Loucy (cell line): ENCODE results near the gene ARL10.
A peak's percentile ranks its signal among the peaks of the same experiment; 100 is the strongest.

Experiments used
- H2AFZ ChIP-seq: fragments of 200-600 bp; sonication (generic); 2 replicates; pipeline ENCODE4 v1.6.0; 2016; ENCODE audit warnings: antibody characterized with exemption, mild to moderate bottlenecking, low read length, moderate library complexity
- H3F3A ChIP-seq: fragments of 200-600 bp; 2 replicates; pipeline ENCODE4 v1.6.0; 2016; ENCODE audit warnings: antibody characterized with exemption, low read depth, mild to moderate bottlenecking
- H3K27me3 ChIP-seq: fragments of 200-600 bp; sonication (generic); 2 replicates; pipeline ENCODE4 v1.6.1; 2014; ENCODE audit warnings: low read length, mild to moderate bottlenecking; ENCODE audit not compliant: insufficient read depth, poor library complexity, severe bottlenecking
- H3K36me3 ChIP-seq: fragments of 200-600 bp; sonication (generic); 2 replicates; pipeline ENCODE4 v1.6.1; 2016; ENCODE audit warnings: low read length; ENCODE audit not compliant: insufficient read depth
- H3K4me1 ChIP-seq: fragments of 200-600 bp; sonication (generic); 2 replicates; pipeline ENCODE4 v1.5.1; 2014; ENCODE audit warnings: low read length, mild to moderate bottlenecking; ENCODE audit not compliant: insufficient read depth, poor library complexity, severe bottlenecking
- H3K4me2 ChIP-seq: fragments of 200-600 bp; sonication (generic); 2 replicates; pipeline ENCODE4 v1.6.0; 2014; ENCODE audit warnings: antibody characterized with exemption, low read length, low read depth, mild to moderate bottlenecking; ENCODE audit not compliant: poor library complexity, severe bottlenecking
- H3K4me3 ChIP-seq: fragments of 200-600 bp; sonication (generic); 2 replicates; pipeline ENCODE4 v1.5.1; 2014; ENCODE audit warnings: low read length, mild to moderate bottlenecking, mixed read lengths; ENCODE audit not compliant: poor library complexity, severe bottlenecking
- H3K79me2 ChIP-seq: fragments of 200-600 bp; sonication (generic); 2 replicates; pipeline ENCODE4 v1.6.1; 2014; ENCODE audit warnings: low read length; ENCODE audit not compliant: insufficient read depth
- H3K9ac ChIP-seq: fragments of 200-600 bp; sonication (generic); 2 replicates; pipeline ENCODE4 v1.6.0; 2014; ENCODE audit warnings: mild to moderate bottlenecking, low read depth, low read length, moderate library complexity; ENCODE audit not compliant: poor library complexity, severe bottlenecking
- H3K9me2 ChIP-seq: fragments of 200-600 bp; sonication (generic); replicated peaks from 2 replicates; pipeline ENCODE4 v1.6.1; 2016; ENCODE audit warnings: low read depth, low read length, mixed read lengths
- H3K9me3 ChIP-seq: fragments of 200-600 bp; sonication (generic); 2 replicates; pipeline ENCODE4 v1.6.1; 2014; ENCODE audit warnings: mild to moderate bottlenecking, antibody characterized with exemption, low read length, low read depth; ENCODE audit not compliant: insufficient read depth
- H4K20me1 ChIP-seq: fragments of 200-600 bp; sonication (generic); 2 replicates; pipeline ENCODE4 v1.6.0; 2014; ENCODE audit warnings: antibody characterized with exemption, low read length, mild to moderate bottlenecking; ENCODE audit not compliant: insufficient read depth, poor library complexity, severe bottlenecking
- EZH2phosphoT487 ChIP-seq: fragments of 200-600 bp; IDR thresholded peaks from 2 replicates; pipeline ENCODE4 v1.6.1; 2018; ENCODE audit warnings: antibody characterized with exemption, mild to moderate bottlenecking, moderate library complexity, borderline replicate concordance
- TF ChIP-seq, protein P1 (sequence below): fragments of 200-600 bp; sonication (generic); conservative IDR thresholded peaks from 2 replicates; pipeline ENCODE4 v1.5.1; 2014; ENCODE audit warnings: mild to moderate bottlenecking, antibody characterized with exemption, low read length

ARL10 gene

DNA sequence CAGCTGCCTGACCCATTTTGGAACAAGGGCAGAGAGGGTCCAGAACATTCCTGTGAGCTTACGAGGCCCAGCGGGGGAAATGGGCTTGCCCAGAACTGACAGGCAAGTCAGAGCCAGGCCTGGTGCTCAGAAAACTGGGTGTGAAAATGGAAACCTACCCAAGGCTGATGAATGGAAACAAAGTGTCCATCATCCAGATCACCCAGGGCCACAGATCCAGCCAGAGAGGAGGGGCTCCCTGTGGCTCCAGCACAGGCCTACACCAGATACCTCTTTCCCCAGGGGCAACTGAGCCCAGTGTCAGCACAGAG is 47.9 kb downstream of the ARL10 start:
- Histone ChIP-seq H2AFZ (no peak overlapping the region), H3K9ac (no peak overlapping the region), H3K4me3 (no peak overlapping the region), H3K9me2 (no peaks in the 10 kb centered on the region), H3F3A (no peaks in the 10 kb centered on the region), H3K27me3 (no peaks in the 10 kb centered on the region), H4K20me1 (no peaks in the 10 kb centered on the region), H3K9me3 (no peaks in the 10 kb centered on the region), H3K4me2 (no peak overlapping the region), H3K36me3 (no peaks in the 10 kb centered on the region), H3K79me2 (0 out of 2 replicates have a peak, but pooled peaks cover 6% of the 10 kb centered on the region), H3K4me1 (peaks cover 6% of the 10 kb centered on the region)
- TF ChIP-seq EZH2phosphoT487: no peak
- TF ChIP-seq, protein P1, sequence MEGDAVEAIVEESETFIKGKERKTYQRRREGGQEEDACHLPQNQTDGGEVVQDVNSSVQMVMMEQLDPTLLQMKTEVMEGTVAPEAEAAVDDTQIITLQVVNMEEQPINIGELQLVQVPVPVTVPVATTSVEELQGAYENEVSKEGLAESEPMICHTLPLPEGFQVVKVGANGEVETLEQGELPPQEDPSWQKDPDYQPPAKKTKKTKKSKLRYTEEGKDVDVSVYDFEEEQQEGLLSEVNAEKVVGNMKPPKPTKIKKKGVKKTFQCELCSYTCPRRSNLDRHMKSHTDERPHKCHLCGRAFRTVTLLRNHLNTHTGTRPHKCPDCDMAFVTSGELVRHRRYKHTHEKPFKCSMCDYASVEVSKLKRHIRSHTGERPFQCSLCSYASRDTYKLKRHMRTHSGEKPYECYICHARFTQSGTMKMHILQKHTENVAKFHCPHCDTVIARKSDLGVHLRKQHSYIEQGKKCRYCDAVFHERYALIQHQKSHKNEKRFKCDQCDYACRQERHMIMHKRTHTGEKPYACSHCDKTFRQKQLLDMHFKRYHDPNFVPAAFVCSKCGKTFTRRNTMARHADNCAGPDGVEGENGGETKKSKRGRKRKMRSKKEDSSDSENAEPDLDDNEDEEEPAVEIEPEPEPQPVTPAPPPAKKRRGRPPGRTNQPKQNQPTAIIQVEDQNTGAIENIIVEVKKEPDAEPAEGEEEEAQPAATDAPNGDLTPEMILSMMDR: no peak

DNA sequence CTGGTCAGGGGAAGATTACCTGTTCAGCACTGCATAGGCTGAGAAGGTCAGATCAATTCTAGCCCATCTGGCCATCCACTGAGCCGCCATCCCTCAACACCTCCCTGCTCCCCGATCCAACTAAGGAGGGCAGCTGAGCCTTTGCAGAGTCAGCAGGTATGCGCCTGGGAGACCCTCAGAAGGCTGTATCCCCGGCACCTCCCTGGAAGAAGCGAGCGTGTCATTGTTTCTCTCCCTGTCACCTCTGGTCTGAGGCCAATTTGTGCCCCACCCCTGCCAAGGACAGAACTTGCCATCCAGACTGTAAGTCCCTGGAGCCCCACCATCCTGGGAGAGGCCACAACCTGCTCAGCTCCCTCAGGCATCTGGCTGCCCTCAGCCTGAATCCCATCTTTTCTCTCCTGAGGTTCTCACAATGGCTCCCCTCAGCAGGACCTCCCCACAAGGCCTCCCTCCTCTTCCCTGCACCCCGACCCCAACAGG is 48.5 kb downstream of the ARL10 start:
- Histone ChIP-seq H3K4me1 (peaks cover 6% of the 10 kb centered on the region), H3K4me3 (no peak overlapping the region), H3K9me3 (no peaks in the 10 kb centered on the region), H3K9me2 (no peaks in the 10 kb centered on the region), H3K4me2 (no peak overlapping the region), H2AFZ (no peak overlapping the region), H3K79me2 (0 out of 2 replicates have a peak, but pooled peaks cover 6% of the 10 kb centered on the region), H3K9ac (no peak overlapping the region), H3K36me3 (no peaks in the 10 kb centered on the region), H4K20me1 (no peaks in the 10 kb centered on the region), H3F3A (no peaks in the 10 kb centered on the region), H3K27me3 (no peaks in the 10 kb centered on the region)
- TF ChIP-seq EZH2phosphoT487: no peak
- TF ChIP-seq, protein P1: no peak

DNA sequence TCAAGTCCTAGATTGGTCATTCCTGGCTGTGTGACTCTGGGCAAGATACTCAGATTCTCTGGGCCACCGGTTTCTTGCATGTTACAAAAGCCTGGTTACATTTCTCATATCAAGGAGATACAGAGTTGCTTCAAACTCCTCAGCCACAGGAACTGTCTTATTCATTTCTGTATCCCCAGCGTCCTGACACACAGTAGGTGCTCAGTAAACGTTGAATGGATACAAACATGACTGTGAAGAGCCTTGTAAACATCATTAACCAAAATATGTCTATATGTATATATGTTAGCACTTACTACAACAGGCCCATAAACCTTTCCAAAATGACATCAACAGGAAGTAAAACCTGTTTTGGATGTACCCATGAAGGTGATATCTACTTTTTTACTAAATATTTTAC is 49.4 kb downstream of the ARL10 start:
- H3K4me2 ChIP-seq: peak overlapping the region; percentile 77
- no peak overlapping the region for H2AFZ ChIP-seq
- no peaks in the 10 kb centered on the region for H3K9me2 ChIP-seq
- H3K9me3 ChIP-seq: no peaks in the 10 kb centered on the region
- TF ChIP-seq EZH2phosphoT487: no peak
- TF ChIP-seq, protein P1: no peak
- no peak overlapping the region for H3K9ac ChIP-seq
- no peaks in the 10 kb centered on the region for H4K20me1 ChIP-seq
- no peaks in the 10 kb centered on the region for H3K36me3 ChIP-seq
- peaks cover 6% of the 10 kb centered on the region for H3K4me1 ChIP-seq
- 0 out of 2 replicates have a peak, but pooled peaks cover 6% of the 10 kb centered on the region for H3K79me2 ChIP-seq
- no peaks in the 10 kb centered on the region for H3K27me3 ChIP-seq
- H3K4me3 ChIP-seq: no peak overlapping the region
- H3F3A ChIP-seq: no peaks in the 10 kb centered on the region
